ENCODE measurements around the gene SERPINE2.

The SERPINE2 gene

GRCh38 chr2:224039080-224039769 is at the start of gene SERPINE2:
Gene SERPINE2 (minus strand): TSS chr2:224039286. CDS start chr2:224001900, 37,386 bp downstream.
- no peak for DNase-seq

- DNase-seq: no peak
These were observed 47.3 kb upstream of the SERPINE2 start for GRCh38 chr2:224086226-224086914.

GRCh38 chr2:224085811-224086210 is 46.7 kb upstream of the SERPINE2 start:
- no peak for DNase-seq

GRCh38 chr2:224085246-224085645 is 46.2 kb upstream of the SERPINE2 start:
- DNase-seq: no peak

- DNase-seq: no peak
These were observed 45.3 kb upstream of the SERPINE2 start for GRCh38 chr2:224084266-224084892.

- no peak for DNase-seq
These were observed 44.6 kb upstream of the SERPINE2 start for GRCh38 chr2:224083638-224084037.

GRCh38 chr2:224078656-224079055 is 39.6 kb upstream of the SERPINE2 start:
- DNase-seq: no peak

GRCh38 chr2:224077773-224078507 is 38.9 kb upstream of the SERPINE2 start:
- DNase-seq: no peak

GRCh38 chr2:224075588-224075987 is 36.5 kb upstream of the SERPINE2 start:
- DNase-seq: no peak

GRCh38 chr2:224073676-224074075 is 34.6 kb upstream of the SERPINE2 start:
- no peak for DNase-seq

- DNase-seq: no peak
These were observed 33.6 kb upstream of the SERPINE2 start for GRCh38 chr2:224072541-224073188.

- DNase-seq: no peak
These were observed 30.1 kb upstream of the SERPINE2 start for GRCh38 chr2:224069172-224069571.

GRCh38 chr2:224063298-224063648 is 24.2 kb upstream of the SERPINE2 start:
- DNase-seq: no peak

GRCh38 chr2:224062481-224063297 is 23.6 kb upstream of the SERPINE2 start:
- no peak for DNase-seq

- DNase-seq: no peak
These were observed 21.8 kb upstream of the SERPINE2 start for GRCh38 chr2:224060783-224061482.

- DNase-seq: no peak
These were observed 20.1 kb upstream of the SERPINE2 start for GRCh38 chr2:224059178-224059577.

GRCh38 chr2:224058048-224058775 is 19.1 kb upstream of the SERPINE2 start:
- no peak for DNase-seq

- no peak for DNase-seq
These were observed 17.8 kb upstream of the SERPINE2 start for GRCh38 chr2:224056889-224057288.

GRCh38 chr2:224055101-224055500 is 16.0 kb upstream of the SERPINE2 start:
- no peak for DNase-seq

GRCh38 chr2:224046752-224047151 is 7.7 kb upstream of the SERPINE2 start:
- no peak for DNase-seq
